ENCODE data around the gene NGB. TPM values are rescaled to one million over a fixed set of nuclear protein-coding genes. Genes with fewer than 3 reads are reported as not detected.
"Not testable (repeated sequence)": the region's sequence is repeated elsewhere in the genome, so short reads cannot be mapped to it uniquely, and the experiment has no call there.

The NGB gene, protein sequence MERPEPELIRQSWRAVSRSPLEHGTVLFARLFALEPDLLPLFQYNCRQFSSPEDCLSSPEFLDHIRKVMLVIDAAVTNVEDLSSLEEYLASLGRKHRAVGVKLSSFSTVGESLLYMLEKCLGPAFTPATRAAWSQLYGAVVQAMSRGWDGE
- not detected in 3 replicates for total RNA-seq

DNA sequence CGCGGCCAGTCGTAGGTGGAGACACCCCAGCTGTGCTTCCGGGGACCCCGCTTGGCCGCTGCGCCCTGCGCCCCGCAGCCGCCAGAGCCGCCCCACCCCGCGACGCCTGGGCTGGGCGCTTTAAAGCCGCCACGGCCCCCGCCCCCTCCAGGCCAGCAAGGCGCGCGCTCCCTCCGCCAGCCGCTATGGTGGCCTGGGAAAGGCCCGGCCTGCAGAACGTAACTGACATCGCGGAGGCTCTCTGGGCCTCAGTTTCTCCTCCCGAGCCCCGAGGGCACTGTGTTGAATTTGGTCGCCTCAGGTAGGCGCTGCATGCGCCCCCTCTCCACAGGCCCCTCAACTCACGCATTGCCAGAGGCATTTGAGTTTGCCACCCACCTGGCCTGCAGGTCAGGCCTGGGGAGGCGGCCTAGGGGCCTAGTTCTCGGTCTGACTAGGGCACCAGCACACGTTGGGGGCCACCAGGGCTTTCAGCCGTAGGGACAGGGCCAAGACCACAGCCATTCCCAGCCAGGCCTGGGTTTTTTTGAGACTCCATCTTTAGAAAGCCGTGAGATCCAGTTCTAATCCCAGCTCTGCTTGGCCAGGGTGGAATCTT, at the start of gene NGB:
TSS of gene NGB (minus strand) at position 94 of the 598 bp plus-strand sequence. CDS start 269 bp downstream, outside the sequence.
- Mint-ChIP-seq H3K9me3 (peaks cover 5% of the 10 kb centered on the region), H3K36me3 (peaks cover 10% of the 10 kb centered on the region), H3K4me3 (peak within 1 kb of the TSS; percentile 48), H3K4me1 (peaks cover 3% of the 10 kb centered on the region), H3K27ac (no peak within 1 kb of the TSS), H3K27me3 (ENCODE audit: low read depth) (peaks cover 68% of the 10 kb centered on the region)
- no peak for DNase-seq (ENCODE audit: low spot score in 2 of 2, unreplicated experiment in 2 of 2)
- TF ChIP-seq, protein P1, sequence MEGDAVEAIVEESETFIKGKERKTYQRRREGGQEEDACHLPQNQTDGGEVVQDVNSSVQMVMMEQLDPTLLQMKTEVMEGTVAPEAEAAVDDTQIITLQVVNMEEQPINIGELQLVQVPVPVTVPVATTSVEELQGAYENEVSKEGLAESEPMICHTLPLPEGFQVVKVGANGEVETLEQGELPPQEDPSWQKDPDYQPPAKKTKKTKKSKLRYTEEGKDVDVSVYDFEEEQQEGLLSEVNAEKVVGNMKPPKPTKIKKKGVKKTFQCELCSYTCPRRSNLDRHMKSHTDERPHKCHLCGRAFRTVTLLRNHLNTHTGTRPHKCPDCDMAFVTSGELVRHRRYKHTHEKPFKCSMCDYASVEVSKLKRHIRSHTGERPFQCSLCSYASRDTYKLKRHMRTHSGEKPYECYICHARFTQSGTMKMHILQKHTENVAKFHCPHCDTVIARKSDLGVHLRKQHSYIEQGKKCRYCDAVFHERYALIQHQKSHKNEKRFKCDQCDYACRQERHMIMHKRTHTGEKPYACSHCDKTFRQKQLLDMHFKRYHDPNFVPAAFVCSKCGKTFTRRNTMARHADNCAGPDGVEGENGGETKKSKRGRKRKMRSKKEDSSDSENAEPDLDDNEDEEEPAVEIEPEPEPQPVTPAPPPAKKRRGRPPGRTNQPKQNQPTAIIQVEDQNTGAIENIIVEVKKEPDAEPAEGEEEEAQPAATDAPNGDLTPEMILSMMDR (IDR thresholded peaks at IDR 0.05; ENCODE audit: unreplicated experiment): no peak

DNA sequence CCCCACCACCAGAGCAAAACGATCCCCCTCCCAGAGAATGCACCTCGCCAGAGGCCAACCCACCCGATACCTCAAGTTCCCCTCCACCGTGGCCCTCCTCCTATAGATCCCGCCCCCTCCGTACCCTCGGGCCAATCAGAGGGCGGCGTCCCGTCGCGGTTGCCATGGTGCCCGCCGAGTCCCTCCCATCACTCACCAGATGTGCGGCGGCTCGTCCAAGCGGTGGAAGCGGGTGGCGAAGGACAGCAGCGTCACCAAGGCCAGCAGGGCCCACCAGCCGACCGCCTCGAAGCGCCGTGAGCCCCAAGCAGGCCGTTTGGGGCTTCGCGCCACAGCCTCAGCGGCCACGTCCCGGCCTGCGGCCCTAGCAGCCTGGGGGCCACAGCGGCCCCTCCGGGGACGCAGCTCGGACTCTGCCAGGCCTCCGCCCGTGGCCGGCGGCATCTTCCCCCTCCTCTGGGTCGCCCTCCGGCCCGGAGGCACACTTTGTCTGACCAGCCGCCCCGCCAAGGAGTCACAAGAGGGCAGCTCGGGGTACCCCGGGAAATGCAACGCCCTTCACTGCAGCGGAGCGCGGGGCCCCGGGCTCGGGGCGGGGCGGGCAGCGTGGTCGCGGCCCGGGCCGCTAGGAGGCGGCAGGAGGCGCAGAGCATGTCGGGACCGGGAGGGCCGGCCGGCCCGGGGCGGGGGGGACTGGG, 49.4 kb upstream of the NGB start, which contains the start of gene POMT2:
TSS of gene POMT2 (minus strand) at position 646 of the 698 bp plus-strand sequence. CDS start at position 444, 202 bp downstream.
- Mint-ChIP-seq H3K27ac (peak within 1 kb of the TSS; percentile 99), H3K9me3 (no peaks in the 10 kb centered on the region), H3K36me3 (no peaks in the 10 kb centered on the region), H3K4me1 (peaks cover 27% of the 10 kb centered on the region), H3K27me3 (ENCODE audit: low read depth) (no peaks in the 10 kb centered on the region), H3K4me3 (peak within 1 kb of the TSS; percentile 98)
- peak; percentile 91 to 97 for DNase-seq (ENCODE audit: low spot score in 2 of 2, unreplicated experiment in 2 of 2)
- TF ChIP-seq, protein P1 (IDR thresholded peaks at IDR 0.05; ENCODE audit: unreplicated experiment): peak; percentile 55

DNA sequence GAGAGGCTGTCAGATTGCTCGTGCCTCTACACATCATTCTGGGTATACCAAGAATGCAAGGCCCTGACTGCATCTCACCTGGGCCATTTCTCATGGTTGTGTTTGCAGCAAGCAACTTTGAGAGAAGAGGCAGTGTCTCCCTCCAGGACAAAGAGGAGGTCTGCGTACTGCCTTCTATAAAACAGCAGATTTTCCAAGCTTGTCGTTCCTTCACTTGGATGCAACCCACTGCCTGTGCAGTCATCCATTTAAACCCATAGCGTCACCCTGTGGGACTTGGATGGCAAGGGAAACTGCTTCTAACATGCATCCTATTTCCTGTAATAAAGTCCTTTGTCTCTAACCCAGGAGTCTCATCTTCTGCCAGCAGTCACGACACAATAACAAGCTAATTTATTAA, 48.4 kb upstream of the NGB start:
- H3K36me3 Mint-ChIP-seq: no peaks in the 10 kb centered on the region
- H3K9me3 Mint-ChIP-seq: no peaks in the 10 kb centered on the region
- peaks cover 36% of the 10 kb centered on the region for H3K4me1 Mint-ChIP-seq
- H3K27me3 Mint-ChIP-seq (ENCODE audit: low read depth): no peaks in the 10 kb centered on the region
- TF ChIP-seq, protein P1 (IDR thresholded peaks at IDR 0.05; ENCODE audit: unreplicated experiment): no peak
- DNase-seq (ENCODE audit: low spot score in 2 of 2, unreplicated experiment in 2 of 2): no peak
- peak overlapping the region; percentile 95 for H3K27ac Mint-ChIP-seq
- peak overlapping the region; percentile 78 for H3K4me3 Mint-ChIP-seq

DNA sequence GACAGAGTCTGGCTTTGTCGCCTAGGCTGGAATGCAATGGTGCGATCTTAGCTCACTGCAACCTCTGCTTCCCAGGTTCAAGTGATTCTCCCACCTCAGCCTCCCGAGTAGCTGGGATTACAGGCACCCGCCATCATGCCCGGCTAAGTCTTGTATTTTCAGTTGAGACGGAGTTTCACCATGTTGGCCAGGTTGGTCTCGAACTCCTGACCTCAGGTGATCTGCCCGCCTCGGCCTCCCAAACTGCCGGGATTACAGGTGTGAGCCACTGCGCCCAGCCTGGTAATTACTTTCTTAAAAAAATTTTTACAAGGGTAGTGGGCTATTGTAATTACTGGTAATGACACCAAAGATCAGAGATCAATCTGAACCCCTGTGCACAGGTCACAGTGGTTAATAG, 47.8 kb upstream of the NGB start:
- Mint-ChIP-seq H3K27ac (peak overlapping the region; percentile 95), H3K4me1 (peaks cover 43% of the 10 kb centered on the region)
- not testable (repeated sequence) for H3K36me3 Mint-ChIP-seq; H3K27me3 Mint-ChIP-seq (ENCODE audit: low read depth); H3K9me3 Mint-ChIP-seq; DNase-seq (ENCODE audit: low spot score in 2 of 2, unreplicated experiment in 2 of 2); H3K4me3 Mint-ChIP-seq

DNA sequence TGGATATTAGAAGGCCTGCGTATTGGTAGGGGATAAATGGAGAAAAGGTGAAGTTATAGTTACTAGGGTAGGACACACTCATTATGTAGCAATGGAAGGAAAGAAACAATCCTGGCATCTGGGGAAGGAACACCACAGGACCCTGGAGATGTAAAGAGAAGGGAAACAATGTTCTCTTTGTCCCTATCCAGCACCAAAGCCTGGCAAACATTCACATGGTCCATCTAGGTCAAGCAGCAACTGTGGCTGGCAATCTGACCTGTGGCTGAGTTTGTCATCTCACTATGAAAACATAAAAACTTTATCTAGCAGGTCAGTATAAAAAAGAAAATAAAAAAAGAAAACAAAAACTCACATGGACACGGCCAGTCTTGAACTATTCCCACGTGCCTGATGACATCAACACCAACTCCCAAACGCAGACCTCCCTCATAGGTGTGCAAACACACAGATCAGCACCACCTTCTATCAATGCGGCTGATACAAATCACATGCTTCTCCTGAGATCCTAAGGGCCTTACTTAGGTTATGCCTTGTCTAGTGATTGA, 47.1 kb upstream of the NGB start:
- TF ChIP-seq, protein P1 (IDR thresholded peaks at IDR 0.05; ENCODE audit: unreplicated experiment): no peak
- Mint-ChIP-seq H3K36me3 (no peaks in the 10 kb centered on the region), H3K27me3 (ENCODE audit: low read depth) (no peaks in the 10 kb centered on the region), H3K27ac (peak overlapping the region; percentile 56), H3K4me3 (no peak overlapping the region), H3K9me3 (no peaks in the 10 kb centered on the region), H3K4me1 (peaks cover 49% of the 10 kb centered on the region)
- DNase-seq (ENCODE audit: low spot score in 2 of 2, unreplicated experiment in 2 of 2): no peak

DNA sequence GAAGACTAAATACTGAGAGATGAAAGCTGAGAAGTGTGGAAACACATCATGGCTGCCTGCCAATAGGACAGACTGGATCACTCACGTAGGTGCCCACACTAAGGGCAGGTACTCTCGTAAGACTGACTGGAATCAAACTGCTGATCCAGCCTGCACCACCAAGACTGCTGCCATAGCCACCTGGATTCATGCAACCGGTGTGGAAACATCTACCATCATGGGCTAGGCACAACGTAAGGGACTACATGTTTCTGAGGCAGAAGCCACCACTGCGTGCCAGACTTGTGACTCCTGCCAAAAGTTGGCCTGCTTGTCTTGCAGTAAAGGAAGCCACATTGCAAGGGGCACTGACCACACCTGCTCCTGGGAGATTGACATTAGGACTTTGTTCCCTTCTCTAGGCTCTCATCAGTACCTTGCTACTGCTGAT, 45.9 kb upstream of the NGB start:
- no peak overlapping the region for H3K27ac Mint-ChIP-seq
- no peaks in the 10 kb centered on the region for H3K36me3 Mint-ChIP-seq
- TF ChIP-seq, protein P1 (IDR thresholded peaks at IDR 0.05; ENCODE audit: unreplicated experiment): no peak
- H3K4me1 Mint-ChIP-seq: peaks cover 52% of the 10 kb centered on the region
- DNase-seq (ENCODE audit: low spot score in 2 of 2, unreplicated experiment in 2 of 2): no peak
- no peaks in the 10 kb centered on the region for H3K9me3 Mint-ChIP-seq
- no peak overlapping the region for H3K4me3 Mint-ChIP-seq
- no peaks in the 10 kb centered on the region for H3K27me3 Mint-ChIP-seq (ENCODE audit: low read depth)
